ENCODE results near the gene EIF5A2.

The EIF5A2 gene

DNA sequence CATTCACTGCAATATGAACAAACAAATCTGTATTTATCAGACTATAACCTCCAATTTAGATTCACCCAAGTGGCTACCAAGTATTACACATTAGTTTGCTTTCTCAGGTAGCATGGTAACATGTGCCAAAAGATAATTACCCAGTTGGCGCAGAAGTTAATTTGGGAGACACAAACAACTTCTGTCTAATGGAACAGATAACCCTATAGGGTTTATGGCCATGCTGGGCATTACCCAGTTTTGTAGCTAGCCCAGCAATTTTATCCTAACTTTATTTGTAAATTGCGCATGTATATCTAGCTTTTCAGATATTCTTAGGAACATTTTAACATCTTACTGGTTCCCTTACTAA lies 39.2 kb downstream of the EIF5A2 start:
- H2AK5ac ChIP-seq (ENCODE audit: low read length, severe bottlenecking): no peak overlapping the region
- H3K4me1 ChIP-seq (ENCODE audit: control insufficient read depth, insufficient read depth, low read depth, low read length): peaks cover 3% of the 10 kb centered on the region
- H3K27ac ChIP-seq (ENCODE audit: low read length, poor library complexity, severe bottlenecking): no peak overlapping the region
- no peak overlapping the region for H2BK15ac ChIP-seq (ENCODE audit: low read depth, poor library complexity, severe bottlenecking)
- H3K9ac ChIP-seq (ENCODE audit: low read length): peak overlapping the region; percentile 97
- H2AFZ ChIP-seq (ENCODE audit: low read depth, low read length): no peak overlapping the region
- H3K36me3 ChIP-seq (ENCODE audit: control insufficient read depth in 1 of 2, insufficient read depth in 2 of 2, low read depth in 1 of 2, low read length in 2 of 2): peaks cover 2 to 35% of the 10 kb centered on the region in 2 experiments
- H4K91ac ChIP-seq (ENCODE audit: low read length): no peak overlapping the region
- no peak overlapping the region for H2BK12ac ChIP-seq (ENCODE audit: low read length in 2 of 2)
- H4K8ac ChIP-seq (ENCODE audit: low read length): no peak overlapping the region
- H3K4ac ChIP-seq (ENCODE audit: low read depth in 1 of 2, low read length in 2 of 2): no peak overlapping the region
- 17% methylated on average over 2 of the region's 2 CpGs for WGBS
- peaks cover 1% of the 10 kb centered on the region for H3K79me1 ChIP-seq (replicated peaks; ENCODE audit: low read length, poor library complexity, severe bottlenecking)
- peak overlapping the region; percentile 79 to 91 for H3K4me3 ChIP-seq (ENCODE audit: insufficient read depth in 1 of 2, low read depth in 1 of 2, low read length in 2 of 2)
- no peak overlapping the region for H2BK120ac ChIP-seq (ENCODE audit: low read depth, low read length)
- no peak overlapping the region for H3K23ac ChIP-seq (ENCODE audit: low read length in 2 of 2)
- H3K9me3 ChIP-seq (ENCODE audit: control insufficient read depth, low read length): no peaks in the 10 kb centered on the region
- DNase-seq: no peak
- peak overlapping the region; percentile 86 for H3K4me2 ChIP-seq (ENCODE audit: low read length, poor library complexity, severe bottlenecking)
- no peaks in the 10 kb centered on the region for H3K27me3 ChIP-seq (ENCODE audit: control insufficient read depth in 1 of 2, insufficient read depth in 1 of 2, low read length in 2 of 2)
- H2BK5ac ChIP-seq (ENCODE audit: low read depth, low read length, poor library complexity, severe bottlenecking): no peak overlapping the region
- no peak overlapping the region for H3K14ac ChIP-seq (ENCODE audit: low read length in 2 of 2)
- H3K18ac ChIP-seq (ENCODE audit: low read depth in 1 of 2, low read length in 2 of 2): no peak overlapping the region

DNA sequence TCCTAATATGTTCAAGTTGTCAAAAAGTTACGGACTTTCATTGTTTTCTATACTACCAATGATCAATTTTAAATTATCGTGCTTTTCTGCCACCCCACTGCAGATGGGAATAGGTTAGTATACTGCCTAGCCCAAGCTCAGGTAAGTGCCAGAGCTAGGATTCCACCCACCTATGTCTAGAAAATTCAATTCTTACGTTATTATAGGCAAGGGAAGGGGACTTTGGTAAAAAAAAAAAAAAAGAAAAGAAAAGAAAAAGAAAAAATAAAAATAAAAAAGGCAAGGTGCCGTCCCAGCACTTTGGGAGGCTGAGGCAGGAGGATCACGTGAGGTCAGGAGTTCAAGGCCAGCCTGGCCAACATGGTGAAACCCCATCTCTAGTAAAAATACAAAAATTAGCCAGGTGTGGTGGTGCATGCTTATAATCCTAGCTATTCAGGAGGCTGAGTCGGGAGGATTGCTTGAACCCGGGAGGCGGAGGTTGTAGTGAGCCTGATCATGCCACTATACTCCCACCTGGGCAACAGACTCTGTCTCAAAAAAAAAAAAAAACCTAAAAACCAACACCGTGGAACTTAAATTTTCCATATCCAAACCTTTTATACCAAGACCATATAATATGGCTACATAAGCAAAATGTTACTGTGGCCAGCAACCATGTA lies 39.7 kb downstream of the EIF5A2 start:
- Histone ChIP-seq H3K79me1 (replicated peaks; ENCODE audit: low read length, poor library complexity, severe bottlenecking) (peaks cover 1% of the 10 kb centered on the region), H2BK12ac (ENCODE audit: low read length in 2 of 2) (no peak overlapping the region), H3K9me3 (ENCODE audit: control insufficient read depth, low read length) (no peaks in the 10 kb centered on the region), H2AK5ac (ENCODE audit: low read length, severe bottlenecking) (no peak overlapping the region), H3K4me3 (ENCODE audit: insufficient read depth in 1 of 2, low read depth in 1 of 2, low read length in 2 of 2) (peak overlapping the region in 1 of 2 experiments; percentile 91), H2BK15ac (ENCODE audit: low read depth, poor library complexity, severe bottlenecking) (no peak overlapping the region), H3K27ac (ENCODE audit: low read length, poor library complexity, severe bottlenecking) (no peak overlapping the region), H3K23ac (ENCODE audit: low read length in 2 of 2) (no peak overlapping the region), H2BK5ac (ENCODE audit: low read depth, low read length, poor library complexity, severe bottlenecking) (no peak overlapping the region), H3K14ac (ENCODE audit: low read length in 2 of 2) (no peak overlapping the region), H2AFZ (ENCODE audit: low read depth, low read length) (no peak overlapping the region), H3K4me2 (ENCODE audit: low read length, poor library complexity, severe bottlenecking) (peak overlapping the region; percentile 86), H3K27me3 (ENCODE audit: control insufficient read depth in 1 of 2, insufficient read depth in 1 of 2, low read length in 2 of 2) (no peaks in the 10 kb centered on the region), H3K4me1 (ENCODE audit: control insufficient read depth, insufficient read depth, low read depth, low read length) (peaks cover 3% of the 10 kb centered on the region), H3K36me3 (ENCODE audit: control insufficient read depth in 1 of 2, insufficient read depth in 2 of 2, low read depth in 1 of 2, low read length in 2 of 2) (peaks cover 2 to 35% of the 10 kb centered on the region in 2 experiments), H3K18ac (ENCODE audit: low read depth in 1 of 2, low read length in 2 of 2) (no peak overlapping the region), H4K8ac (ENCODE audit: low read length) (no peak overlapping the region), H3K4ac (ENCODE audit: low read depth in 1 of 2, low read length in 2 of 2) (no peak overlapping the region), H4K91ac (ENCODE audit: low read length) (no peak overlapping the region), H2BK120ac (ENCODE audit: low read depth, low read length) (no peak overlapping the region), H3K9ac (ENCODE audit: low read length) (peak overlapping the region; percentile 97)
- no peak for DNase-seq
- WGBS: 42% methylated on average over 8 of the region's 9 CpGs

DNA sequence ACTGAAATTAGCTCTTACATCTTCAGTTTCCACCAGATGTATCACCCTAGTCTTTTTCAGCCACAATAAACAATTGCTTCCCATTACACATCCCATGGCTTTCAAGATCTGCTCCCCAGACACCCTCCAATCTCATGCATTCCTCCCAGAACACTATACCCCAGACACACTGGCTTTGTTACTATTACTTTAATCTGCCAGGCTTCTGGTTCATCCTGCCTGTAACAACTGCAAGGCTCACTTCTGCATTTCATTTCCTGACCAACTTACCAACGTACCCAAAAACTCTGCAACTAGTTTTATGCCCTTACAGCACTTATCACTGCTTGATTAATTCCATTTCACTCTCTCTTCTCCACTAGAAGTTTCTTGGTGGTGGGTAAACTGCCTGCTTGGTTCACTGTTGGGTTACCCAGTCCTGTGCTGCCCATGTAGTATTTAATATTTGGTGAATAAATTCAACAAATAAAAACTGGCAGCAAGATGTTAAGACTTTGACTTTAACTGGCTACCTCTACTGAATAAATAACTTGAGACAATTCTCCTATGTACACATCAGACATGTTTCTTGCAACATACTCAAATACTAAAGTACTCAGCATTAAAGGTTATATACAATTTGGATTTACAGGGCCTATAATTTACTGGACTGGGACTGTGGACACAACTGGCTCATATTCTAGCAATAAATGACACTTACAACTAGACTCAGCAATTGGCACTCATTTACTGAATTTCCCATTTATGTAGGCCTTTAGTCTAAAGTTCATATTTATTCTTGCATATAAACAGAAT lies 41.1 kb downstream of the EIF5A2 start:
- H3K4me3 ChIP-seq (ENCODE audit: insufficient read depth in 1 of 2, low read depth in 1 of 2, low read length in 2 of 2): peak overlapping the region in 1 of 2 experiments; percentile 91
- H3K4me2 ChIP-seq (ENCODE audit: low read length, poor library complexity, severe bottlenecking): peak overlapping the region; percentile 2
- no peak overlapping the region for H2BK5ac ChIP-seq (ENCODE audit: low read depth, low read length, poor library complexity, severe bottlenecking)
- DNase-seq: peak; percentile 32
- H2BK12ac ChIP-seq (ENCODE audit: low read length in 2 of 2): no peak overlapping the region
- WGBS: no CpG with 5 or more reads among the region's 1 CpG
- H2AFZ ChIP-seq (ENCODE audit: low read depth, low read length): no peak overlapping the region
- H2BK120ac ChIP-seq (ENCODE audit: low read depth, low read length): no peak overlapping the region
- no peak overlapping the region for H3K27ac ChIP-seq (ENCODE audit: low read length, poor library complexity, severe bottlenecking)
- H3K79me1 ChIP-seq (replicated peaks; ENCODE audit: low read length, poor library complexity, severe bottlenecking): peaks cover 1% of the 10 kb centered on the region
- no peak overlapping the region for H4K8ac ChIP-seq (ENCODE audit: low read length)
- peaks cover 2 to 35% of the 10 kb centered on the region in 2 experiments for H3K36me3 ChIP-seq (ENCODE audit: control insufficient read depth in 1 of 2, insufficient read depth in 2 of 2, low read depth in 1 of 2, low read length in 2 of 2)
- no peak overlapping the region for H2AK5ac ChIP-seq (ENCODE audit: low read length, severe bottlenecking)
- no peak overlapping the region for H2BK15ac ChIP-seq (ENCODE audit: low read depth, poor library complexity, severe bottlenecking)
- H3K4ac ChIP-seq (ENCODE audit: low read depth in 1 of 2, low read length in 2 of 2): no peak overlapping the region
- no peak overlapping the region for H3K18ac ChIP-seq (ENCODE audit: low read depth in 1 of 2, low read length in 2 of 2)
- peaks cover 3% of the 10 kb centered on the region for H3K4me1 ChIP-seq (ENCODE audit: control insufficient read depth, insufficient read depth, low read depth, low read length)
- H3K14ac ChIP-seq (ENCODE audit: low read length in 2 of 2): no peak overlapping the region
- H3K9ac ChIP-seq (ENCODE audit: low read length): peak overlapping the region; percentile 97
- H3K27me3 ChIP-seq (ENCODE audit: control insufficient read depth in 1 of 2, insufficient read depth in 1 of 2, low read length in 2 of 2): no peaks in the 10 kb centered on the region
- H3K9me3 ChIP-seq (ENCODE audit: control insufficient read depth, low read length): no peaks in the 10 kb centered on the region
- no peak overlapping the region for H3K23ac ChIP-seq (ENCODE audit: low read length in 2 of 2)
- no peak overlapping the region for H4K91ac ChIP-seq (ENCODE audit: low read length)

DNA sequence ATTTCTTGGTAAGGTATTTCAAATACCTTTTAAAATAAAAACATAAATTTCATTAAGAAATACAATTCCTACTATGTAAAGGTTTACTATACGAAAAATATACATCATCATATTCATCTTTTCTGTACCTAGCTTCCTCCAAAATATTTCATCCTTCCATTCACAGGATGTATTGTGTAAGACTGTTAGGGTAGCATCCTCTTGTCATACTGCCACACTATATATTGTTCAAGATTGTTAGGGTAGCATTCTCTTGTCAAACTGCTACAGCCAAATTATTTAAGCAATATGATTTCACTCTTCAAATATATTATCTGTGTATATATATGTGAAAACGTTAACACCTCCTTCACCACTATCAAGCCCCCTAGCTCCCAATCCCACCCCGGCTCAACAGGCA lies 41.9 kb downstream of the EIF5A2 start:
- peaks cover 1% of the 10 kb centered on the region for H3K79me1 ChIP-seq (replicated peaks; ENCODE audit: low read length, poor library complexity, severe bottlenecking)
- peak overlapping the region in 1 of 2 experiments; percentile 91 for H3K4me3 ChIP-seq (ENCODE audit: insufficient read depth in 1 of 2, low read depth in 1 of 2, low read length in 2 of 2)
- peaks cover 2 to 35% of the 10 kb centered on the region in 2 experiments for H3K36me3 ChIP-seq (ENCODE audit: control insufficient read depth in 1 of 2, insufficient read depth in 2 of 2, low read depth in 1 of 2, low read length in 2 of 2)
- H4K8ac ChIP-seq (ENCODE audit: low read length): no peak overlapping the region
- H3K27ac ChIP-seq (ENCODE audit: low read length, poor library complexity, severe bottlenecking): no peak overlapping the region
- H4K91ac ChIP-seq (ENCODE audit: low read length): no peak overlapping the region
- no peaks in the 10 kb centered on the region for H3K9me3 ChIP-seq (ENCODE audit: control insufficient read depth, low read length)
- H3K4ac ChIP-seq (ENCODE audit: low read depth in 1 of 2, low read length in 2 of 2): no peak overlapping the region
- no peak overlapping the region for H2AFZ ChIP-seq (ENCODE audit: low read depth, low read length)
- no peak overlapping the region for H2BK120ac ChIP-seq (ENCODE audit: low read depth, low read length)
- H3K4me2 ChIP-seq (ENCODE audit: low read length, poor library complexity, severe bottlenecking): no peak overlapping the region
- H2AK5ac ChIP-seq (ENCODE audit: low read length, severe bottlenecking): no peak overlapping the region
- WGBS: 100% methylated on average over 1 of the region's 3 CpGs
- no peak overlapping the region for H2BK5ac ChIP-seq (ENCODE audit: low read depth, low read length, poor library complexity, severe bottlenecking)
- no peak overlapping the region for H2BK15ac ChIP-seq (ENCODE audit: low read depth, poor library complexity, severe bottlenecking)
- H3K27me3 ChIP-seq (ENCODE audit: control insufficient read depth in 1 of 2, insufficient read depth in 1 of 2, low read length in 2 of 2): no peaks in the 10 kb centered on the region
- H3K23ac ChIP-seq (ENCODE audit: low read length in 2 of 2): no peak overlapping the region
- H3K9ac ChIP-seq (ENCODE audit: low read length): peak overlapping the region; percentile 97
- H3K14ac ChIP-seq (ENCODE audit: low read length in 2 of 2): no peak overlapping the region
- peaks cover 3% of the 10 kb centered on the region for H3K4me1 ChIP-seq (ENCODE audit: control insufficient read depth, insufficient read depth, low read depth, low read length)
- DNase-seq: no peak
- no peak overlapping the region for H3K18ac ChIP-seq (ENCODE audit: low read depth in 1 of 2, low read length in 2 of 2)
- H2BK12ac ChIP-seq (ENCODE audit: low read length in 2 of 2): no peak overlapping the region
